SIG-M5 treated with dmso at 0.1 percent for 504 hours (cell line): Measurements from ENCODE around the gene SSR2.
"Not testable (repeated sequence)": the region's sequence is repeated elsewhere in the genome, so short reads cannot be mapped to it uniquely, and the experiment has no call there.

Source experiments
- DNase-seq: peaks from one replicate; lab custom pipeline; 2025; ENCODE audit not compliant: unreplicated experiment; lab: John Stamatoyannopoulos, UW

The SSR2 gene

DNA sequence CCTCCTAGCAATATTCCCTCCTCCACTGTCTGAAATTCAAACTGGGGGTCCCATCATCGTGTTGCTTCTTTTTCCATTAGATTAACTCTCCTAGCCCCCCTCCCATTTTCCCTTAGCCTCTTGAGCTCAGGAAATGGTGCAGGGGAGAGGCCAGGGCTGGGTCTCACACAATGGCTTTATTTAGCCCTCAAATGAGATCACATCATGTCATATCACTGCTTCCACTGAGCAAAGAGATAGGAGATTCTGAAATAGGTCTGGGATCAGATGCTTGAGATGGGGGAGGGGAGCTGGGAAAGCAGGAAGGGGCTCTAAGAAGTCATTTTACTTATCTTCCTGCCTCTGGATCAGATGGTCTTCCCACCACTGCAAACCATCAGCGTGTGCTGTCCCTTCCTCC lies 24.6 kb downstream of the SSR2 start:
- DNase-seq: no peak

DNA sequence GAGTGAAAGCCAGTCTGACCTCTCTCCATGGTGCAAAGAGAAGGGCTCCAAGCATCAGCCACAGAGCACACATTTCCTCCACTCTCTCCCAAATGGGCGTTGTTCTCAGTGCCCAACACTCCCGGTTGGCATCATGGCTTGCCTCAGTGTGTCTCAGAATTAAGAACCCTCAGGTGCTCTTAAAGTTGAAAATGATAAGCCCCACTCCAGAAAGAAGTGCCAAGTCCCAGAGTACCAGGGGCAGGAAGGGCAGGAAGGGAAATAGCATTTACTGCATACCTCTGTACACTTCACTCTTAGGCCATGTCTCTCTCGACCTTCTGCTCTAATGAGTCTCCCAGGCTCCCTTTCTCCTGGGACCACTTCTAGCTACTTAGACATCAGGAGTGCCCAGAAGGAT lies 27.2 kb downstream of the SSR2 start:
- DNase-seq: no peak

DNA sequence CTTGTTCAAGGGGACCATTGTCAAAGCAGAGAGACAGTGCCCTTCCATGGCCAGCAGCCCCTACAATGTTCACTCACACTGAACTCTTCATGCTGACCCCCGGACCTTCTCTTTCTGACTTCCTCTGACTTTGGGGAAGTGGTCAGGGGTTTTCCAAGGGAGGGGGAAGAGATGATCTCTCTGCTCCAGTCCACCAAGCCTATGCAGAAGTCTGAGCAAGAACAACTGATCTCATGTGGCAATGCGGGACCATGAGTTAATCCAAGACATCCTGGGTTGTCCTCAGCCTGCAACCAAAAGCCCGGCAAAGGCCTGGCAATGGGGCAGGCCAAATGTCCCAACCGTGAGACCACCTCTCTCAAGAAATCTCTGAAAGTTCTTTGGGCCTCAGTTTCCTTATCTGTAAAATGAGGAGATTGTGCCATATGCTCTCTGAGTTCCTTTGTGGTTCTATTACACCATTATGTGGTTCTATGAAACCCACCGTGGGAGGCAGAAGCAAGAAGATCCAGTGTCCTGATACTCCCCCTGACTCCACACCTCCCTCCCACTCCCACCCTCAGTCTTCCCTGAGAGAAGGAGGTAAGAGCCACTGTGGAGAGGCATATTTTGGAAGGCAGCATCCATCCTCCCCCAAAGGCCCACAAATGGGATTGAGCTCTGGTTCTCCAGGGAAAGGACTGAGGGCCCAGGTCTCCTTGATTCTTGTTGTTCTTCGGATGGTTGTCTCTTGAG lies 30.6 kb downstream of the SSR2 start:
- DNase-seq: peak; percentile 59

DNA sequence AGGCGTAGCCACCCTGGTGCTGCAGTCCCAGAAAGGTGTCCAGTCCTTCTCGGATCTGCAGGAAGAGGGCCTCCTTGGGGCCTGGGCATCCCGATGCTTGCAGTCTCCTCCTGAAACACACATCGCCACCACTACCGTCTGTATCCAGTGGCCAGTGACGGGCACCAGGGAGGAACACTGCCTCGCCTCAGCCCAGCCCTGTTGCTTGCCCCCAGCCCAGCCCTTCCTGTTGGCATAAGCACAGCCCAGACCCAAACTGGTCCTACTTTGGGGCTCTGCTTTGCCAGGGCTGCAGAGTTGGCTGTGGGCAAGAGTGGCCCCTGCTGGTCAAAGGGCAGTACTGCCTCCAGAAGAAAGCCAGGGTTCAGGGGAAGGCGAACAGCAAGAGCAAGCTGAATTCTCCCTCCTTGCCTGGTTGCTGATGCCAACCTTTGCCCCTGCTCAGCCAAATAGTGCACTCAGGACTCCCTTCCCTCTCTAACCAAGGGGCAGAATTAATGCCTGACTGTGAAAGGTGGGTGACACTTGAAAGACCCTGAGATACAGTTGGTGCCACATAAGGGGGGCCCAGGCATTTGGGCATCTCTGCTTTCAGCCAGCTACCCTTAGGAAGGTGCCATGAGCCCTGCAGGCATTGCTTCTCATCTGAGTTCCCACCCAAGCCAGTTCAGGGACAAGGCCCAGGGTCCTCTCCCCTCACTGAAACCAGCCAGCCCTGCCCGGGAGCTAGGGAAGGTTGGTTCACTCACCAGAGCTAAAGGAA lies 31.3 kb downstream of the SSR2 start:
- DNase-seq: peak; percentile 81

DNA sequence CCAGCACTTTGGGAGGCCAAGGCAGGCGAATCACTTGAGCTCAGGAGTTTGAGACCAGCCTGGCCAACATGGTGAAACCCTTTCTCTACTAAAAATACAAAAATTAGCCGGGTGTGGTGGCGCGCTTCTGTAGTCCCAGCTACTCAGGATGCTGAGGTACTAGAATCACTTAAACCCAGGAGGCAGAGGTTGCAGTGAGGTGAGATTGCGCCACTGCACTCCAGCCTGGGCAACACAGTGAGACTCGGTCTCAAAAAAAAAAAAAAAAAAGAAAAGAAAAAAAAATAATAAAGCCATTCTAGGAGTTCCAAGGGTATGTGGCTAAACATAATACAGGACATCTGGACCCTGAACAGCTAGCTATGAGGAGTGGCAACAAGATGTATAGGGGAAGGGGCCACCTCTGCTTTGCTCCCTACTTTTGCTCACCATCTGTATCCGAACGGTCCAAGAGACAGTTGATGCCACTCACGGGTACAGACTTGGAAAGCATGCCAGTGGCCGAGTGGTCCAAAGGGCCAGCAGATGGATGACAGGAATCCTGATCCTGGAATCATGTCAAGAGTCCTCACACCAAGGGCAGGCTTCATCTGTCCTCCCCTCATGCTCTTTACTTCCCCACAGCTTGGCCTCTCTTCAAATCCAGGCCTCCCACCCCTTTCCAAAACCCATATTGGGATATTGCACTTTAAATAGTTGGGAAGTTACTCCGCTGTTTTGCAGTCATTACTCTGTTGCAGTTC lies 35.7 kb downstream of the SSR2 start:
- not testable (repeated sequence) for DNase-seq

DNA sequence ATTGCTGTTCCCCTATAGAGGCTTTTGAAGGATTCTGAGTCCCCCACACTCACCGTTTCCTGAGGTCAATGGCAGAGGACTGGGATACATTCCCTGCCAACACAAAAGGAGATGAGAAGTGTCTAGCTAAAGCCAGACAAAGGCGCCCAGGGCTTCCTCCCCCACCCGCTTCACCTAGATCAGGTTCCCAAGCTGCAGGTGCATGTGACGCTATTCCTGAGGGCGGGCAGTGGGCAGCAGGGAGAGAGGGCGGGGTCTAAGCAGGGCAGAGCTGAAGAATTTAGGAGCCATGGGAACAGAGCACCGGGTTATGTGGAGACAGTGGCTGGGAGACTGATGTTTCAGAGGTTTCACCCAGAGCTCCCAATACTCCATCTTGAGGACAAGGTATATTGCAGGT lies 36.4 kb downstream of the SSR2 start:
- DNase-seq: no peak

DNA sequence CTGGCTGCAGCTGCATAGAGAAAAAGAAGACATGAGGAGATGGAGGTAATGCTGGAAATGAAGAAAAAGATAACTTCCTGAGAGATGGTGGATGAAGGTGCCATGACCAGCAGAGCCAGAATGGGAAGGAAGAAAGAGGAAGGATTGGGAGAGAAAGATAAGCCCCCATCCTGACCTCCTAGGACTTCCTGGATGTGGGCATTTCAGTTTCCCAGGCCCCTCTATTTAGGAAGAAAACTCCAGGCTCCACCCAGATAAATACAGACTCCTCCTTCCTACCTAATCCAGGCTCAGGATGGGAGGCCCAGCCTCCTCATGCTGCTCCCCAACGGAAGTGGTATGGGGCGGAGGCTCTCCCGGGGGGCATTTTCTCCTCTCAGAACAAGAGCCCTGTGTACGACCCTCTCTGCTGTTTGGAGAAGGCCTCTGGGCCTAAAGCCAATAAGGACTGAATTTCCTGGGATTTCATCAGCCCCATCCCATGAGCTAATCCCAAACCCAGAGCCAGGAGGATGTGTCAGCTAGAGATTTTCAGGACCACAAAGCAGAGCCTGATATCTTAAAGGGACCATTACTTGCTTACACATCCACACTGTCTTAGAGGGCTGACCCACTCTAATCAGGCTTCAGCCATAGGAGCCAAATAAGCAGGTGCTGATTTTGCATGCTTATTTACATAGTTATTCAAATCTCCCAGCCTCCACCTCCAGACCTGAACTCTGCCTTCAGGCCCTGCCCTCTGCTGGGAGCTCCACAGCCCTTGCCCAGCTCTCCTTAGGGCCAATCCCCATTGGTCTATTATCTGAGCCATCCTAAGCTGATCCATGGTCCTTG lies 37.3 kb downstream of the SSR2 start:
- no peak for DNase-seq

DNA sequence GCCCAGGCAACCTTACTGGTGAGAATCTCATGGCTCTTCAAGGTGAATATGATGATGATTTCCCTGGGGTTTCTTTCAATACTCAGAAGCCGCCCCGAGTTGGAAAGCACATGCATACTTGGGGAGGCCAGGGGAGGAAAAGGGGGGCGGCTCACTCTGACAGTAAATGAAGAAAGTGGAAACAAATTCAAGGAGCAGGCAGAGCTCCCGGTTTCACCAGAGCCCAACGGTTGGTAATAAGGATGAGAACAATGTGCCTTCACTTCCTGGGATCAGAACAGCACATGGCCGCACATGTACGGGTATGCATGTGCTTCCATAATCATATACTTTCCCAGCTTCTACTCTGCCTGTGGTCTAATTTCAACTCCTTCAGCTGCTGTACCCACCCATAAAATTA lies 38.6 kb downstream of the SSR2 start:
- DNase-seq: no peak

DNA sequence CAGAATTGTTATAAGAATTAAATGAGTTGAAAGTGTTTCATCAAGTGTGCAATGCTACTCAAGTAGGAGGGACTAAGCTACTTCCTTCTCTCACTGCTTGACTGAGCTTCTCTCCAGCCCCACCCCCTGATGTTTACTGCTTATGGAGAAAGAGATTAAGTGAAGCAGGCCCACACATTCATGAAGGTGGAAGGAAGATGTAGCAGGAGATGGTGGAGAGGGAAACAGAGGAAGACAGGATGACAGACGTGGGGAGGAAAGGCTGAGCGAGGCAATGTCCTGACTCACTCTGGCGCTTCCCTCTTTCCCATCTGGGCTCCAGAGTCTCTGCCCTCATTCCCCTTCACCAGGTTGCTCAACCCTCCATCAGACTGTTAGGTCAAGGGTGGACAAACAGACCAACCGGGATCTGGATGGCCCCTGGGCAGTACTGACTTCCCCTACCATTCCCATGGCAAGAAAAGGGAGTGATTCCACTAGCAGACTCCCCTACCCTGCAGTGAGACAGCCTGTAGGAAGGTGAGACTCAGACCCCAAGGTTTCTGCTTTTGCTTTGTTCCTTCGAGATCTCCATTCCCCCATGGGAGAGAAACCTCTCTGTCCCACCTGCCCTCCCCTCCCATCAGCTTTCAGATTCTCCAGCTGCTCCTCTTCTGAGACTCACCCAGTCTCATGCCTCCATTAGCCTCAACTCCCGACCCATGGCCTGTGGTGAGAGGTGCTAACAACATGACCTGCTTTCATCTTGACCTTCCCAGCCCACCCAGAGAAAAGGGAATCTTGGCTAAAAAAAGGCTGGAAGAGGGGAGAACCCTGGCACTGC lies 39.3 kb downstream of the SSR2 start:
- peak; percentile 85 for DNase-seq

DNA sequence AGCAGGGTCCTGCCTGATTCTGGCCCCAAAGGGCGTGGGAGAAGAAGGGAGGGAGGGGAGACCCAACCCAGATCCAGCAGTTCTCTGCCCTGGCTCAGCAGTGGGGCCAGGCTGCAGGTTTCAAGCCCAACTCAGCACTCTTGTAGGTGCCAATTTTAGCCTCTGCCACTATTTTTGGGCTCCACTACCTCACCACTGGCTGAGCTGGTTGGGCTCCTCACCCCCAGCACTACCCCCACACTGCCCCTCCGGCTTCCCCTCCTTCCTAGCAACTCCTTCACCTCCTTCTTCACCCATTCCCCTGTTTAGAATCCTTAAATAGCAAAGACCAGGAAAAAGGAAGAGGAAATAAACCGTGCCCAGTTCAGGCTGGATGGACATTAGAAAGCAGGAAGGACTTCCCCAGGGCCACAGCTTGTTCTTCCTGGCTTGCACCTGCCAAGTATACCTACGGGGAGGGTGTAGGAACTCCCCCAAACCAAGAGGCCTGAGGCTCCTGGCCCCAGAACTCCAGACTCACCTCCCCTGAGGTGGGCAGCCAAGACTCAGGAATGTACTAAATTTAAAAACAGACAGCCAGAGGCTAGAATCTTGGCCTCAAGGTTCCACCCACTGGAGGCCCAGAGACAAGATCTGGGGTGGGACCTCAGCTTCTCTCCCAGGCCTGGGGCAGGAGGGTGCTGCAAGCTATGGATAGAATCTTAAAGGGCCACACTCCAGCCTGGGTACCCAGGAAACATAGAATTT lies 41.0 kb downstream of the SSR2 start:
- peak; percentile 78 for DNase-seq

DNA sequence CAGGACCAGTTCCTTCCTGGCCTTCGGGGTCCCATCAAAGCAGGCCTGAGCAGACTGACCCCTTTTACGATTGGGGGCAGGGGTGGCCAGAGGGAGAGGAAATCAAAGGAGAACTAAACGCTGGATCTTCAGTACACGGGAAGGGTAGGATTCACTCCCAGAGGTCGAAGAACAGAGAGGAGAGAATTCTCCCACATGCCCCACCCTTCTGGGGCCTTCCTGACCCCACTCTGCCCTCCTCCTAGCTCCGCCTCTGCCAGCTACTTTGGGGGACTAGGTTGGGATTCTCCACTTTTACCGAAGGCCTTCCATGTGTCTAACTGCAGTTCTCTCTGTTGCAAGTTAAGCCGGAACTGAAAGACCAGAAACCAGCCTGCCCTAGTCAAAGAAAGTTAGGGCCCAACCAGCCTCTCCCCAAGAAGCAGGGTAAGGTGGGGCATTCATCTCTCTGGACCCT lies 41.8 kb downstream of the SSR2 start:
- peak; percentile 87 for DNase-seq

DNA sequence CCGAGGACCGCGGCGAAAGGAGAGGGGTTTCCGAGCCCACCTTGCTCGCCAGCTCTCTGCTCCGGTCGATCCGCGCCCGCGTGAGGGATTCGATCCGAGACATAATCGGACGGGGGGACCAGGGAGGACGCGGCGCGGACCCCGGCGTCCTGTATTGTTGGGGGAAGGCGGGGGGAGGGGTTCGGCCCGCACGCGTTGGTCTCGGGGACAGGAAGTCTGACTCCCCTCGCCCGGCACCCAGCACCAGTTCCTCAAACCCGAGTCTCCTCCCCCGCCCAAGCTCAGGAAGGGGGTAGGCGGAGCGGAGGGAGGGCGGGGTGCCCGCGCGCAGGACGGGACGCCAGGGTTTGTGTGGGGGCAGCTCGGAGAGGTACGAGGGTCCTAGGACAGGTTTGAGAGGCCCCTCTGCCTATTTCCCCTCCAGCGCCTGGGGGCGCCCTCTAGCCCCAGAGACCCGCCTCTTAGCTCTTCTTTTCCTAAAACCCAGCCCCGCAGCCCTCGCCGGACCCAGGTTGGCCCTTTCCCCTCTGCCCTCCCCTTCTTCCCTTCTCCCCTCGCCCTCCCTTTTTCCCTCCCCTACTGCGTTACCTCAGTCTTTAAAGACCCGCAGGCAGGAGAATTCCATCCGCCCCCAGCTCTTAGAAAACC lies 42.3 kb downstream of the SSR2 start, which contains the start of gene ARHGEF2:
ARHGEF2 (minus strand) TSS at position 223 of the 648 bp plus-strand sequence; CDS start at position 103, 120 bp downstream.
- DNase-seq: peak; percentile 98

DNA sequence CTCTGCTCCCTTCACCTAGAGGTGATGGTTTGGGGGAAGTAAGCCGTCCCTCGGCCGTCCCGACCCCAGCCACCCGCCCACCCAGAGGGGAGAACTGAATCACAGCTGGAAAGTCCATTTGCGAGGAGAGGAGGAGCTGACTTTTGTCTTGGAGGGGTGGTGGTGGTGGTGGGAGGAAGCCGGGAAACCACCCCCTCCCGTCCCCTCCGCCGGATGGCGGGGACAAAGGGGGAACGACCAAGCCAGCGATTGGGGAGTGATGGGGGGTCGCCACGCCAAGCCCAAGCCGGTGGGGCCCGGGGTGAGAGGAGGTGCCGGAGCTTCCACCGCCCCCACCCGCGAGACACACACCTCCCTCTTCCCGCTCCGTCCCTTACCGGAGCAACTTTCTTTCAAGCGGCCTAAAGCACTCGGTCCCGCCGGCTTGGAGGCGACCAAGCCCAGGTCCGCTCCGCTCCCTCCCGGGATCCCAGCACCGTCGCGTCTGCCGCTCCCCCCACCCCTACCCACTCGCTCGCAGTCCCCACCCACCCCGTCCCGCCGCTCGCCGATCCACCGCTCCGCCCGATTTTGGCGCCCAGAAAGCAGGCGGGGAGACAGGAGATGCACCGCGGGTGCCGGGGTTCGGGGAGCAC lies 42.9 kb downstream of the SSR2 start:
- no peak for DNase-seq

DNA sequence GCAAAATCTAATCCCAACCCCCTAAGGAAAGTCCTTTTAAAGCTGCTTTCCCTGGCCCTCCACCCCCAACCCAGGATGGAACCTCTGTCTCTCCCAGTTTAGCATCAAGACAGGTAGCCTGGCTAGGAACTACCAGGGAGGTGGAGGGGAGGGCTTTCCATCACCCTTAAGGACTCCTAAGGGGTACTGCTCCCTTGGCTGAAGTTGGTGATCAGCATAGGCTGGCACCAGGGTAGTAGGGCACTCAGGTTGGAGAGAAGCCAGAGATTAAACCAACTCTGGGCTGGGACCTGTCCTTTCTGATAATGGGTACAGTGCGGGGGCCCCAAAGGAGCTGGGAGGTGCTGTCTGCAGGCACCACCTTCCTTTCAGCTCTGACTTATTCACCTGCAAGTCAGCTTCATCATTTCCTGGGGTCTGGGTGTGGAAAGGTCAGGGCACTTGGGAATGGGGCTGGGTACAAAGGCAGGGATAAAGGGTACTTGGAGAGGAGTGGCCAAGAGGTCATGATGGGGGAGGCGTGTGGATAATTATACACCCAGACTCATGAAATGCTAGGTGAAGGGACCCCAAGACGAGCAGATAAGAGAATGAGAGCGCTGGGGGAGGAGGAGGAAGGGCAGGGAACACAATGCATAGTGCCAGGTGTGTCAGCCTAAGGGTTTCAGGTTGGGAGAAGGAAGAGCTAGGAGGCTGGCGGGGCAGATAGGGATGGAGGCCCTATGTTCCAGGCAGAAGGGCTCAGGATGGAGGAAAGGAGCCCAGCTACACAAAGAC lies 43.6 kb downstream of the SSR2 start:
- no peak for DNase-seq

DNA sequence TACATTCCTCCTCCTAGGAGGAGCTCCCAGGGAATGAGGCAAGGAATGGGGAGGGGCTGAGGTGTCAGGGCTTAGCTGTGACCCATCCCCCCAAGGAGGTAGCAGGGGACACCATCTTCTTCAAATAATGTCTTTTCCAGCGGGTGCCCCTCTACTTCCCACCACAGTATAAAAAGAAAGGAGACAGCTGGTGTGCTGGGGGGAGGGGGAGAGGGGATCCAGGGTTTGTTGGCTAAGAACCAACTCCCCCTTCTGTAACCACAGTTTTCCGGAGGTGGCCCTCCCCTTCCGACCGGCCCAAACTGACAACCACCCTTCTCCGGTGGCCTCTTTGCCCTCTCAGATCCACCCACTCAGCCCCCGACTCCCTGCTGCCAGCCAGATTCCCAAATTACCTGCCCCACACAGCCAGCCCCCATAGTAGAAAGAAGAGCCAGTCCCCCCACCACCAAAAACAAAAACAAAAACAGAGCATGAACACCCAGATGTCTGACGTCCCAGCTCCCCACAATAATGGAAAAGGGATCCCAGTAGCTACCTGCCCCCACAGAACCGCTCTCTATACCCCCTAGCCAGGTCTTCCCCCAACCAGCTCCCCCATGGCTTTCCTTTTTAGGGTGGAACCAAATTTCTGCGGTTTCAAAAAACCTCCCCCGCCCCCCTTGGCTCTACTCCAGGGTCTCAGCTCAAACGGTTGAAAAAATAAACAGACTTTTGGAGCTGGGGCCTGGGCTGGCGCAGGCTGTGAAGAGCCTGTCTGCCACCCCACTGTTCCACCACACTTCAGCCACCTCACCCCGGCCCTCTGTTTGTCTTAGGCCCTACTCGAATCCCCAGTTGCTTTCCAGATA lies 44.5 kb downstream of the SSR2 start:
- DNase-seq: peak; percentile 99

DNA sequence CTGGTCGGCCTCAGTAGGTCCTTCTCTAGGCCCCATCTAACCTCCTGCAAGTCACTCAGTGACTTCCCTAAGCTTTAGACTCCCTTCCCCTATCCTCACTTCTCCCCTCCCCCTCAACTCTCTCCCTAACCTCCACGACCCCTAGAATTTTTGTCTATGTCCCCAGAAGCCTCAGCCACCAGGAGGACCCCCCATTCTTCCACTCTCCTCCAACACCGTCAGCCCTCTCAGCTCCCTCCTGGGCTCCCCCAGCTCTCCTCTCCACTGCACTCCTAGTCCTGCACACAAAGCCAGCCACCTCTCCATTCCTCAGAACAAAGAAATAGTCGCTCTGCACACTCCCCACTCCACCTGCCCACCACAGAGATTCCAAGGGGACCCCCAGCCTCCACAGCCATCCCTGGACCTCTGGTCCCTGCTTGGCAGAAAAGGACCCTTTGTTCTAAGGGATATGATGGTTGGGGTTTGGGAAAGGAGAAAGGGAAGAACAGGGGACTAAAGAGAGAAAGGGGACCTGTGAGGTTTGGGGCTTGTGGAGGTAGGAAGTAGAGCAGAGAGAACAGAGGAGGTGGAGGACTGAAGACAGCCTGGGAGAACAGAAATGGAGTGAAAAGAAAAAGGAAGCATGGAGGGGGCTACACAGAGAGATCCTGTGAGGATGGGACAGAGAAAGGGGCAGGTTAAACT lies 45.2 kb downstream of the SSR2 start:
- peak; percentile 67 for DNase-seq
